HG03135 (cell line): ENCODE results near the gene SCP2.
"Not testable (repeated sequence)": the region's sequence is repeated elsewhere in the genome, so short reads cannot be mapped to it uniquely, and the experiment has no call there.

Experiments
- ATAC-seq: cut with Tn5 transposase; IDR thresholded peaks from one replicate; pipeline ENCODE4 v1.9.1; 2021; ENCODE audit warnings: mild to moderate bottlenecking, moderate library complexity; ENCODE audit not compliant: unreplicated experiment

SCP2 gene

GRCh38 chr1:52967666-52968065 lies 40.6 kb downstream of the SCP2 start:
- no peak for ATAC-seq

GRCh38 chr1:52969234-52969633 lies 42.2 kb downstream of the SCP2 start:
- ATAC-seq = not testable (repeated sequence)

GRCh38 chr1:52970149-52970548 lies 43.1 kb downstream of the SCP2 start:
- ATAC-seq = no peak

GRCh38 chr1:52973841-52974240 lies 46.8 kb downstream of the SCP2 start:
- ATAC-seq = no peak

GRCh38 chr1:52976183-52977035 lies 49.3 kb downstream of the SCP2 start:
- no peak for ATAC-seq

GRCh38 chr1:52978045-52978444 lies 51.0 kb downstream of the SCP2 start:
- ATAC-seq = no peak

- not testable (repeated sequence) for ATAC-seq
These were observed 65.7 kb downstream of the SCP2 start for GRCh38 chr1:52992733-52993132.

- ATAC-seq = no peak
These were observed 67.6 kb downstream of the SCP2 start for GRCh38 chr1:52994656-52995055.

GRCh38 chr1:52996653-52997052 lies 69.6 kb downstream of the SCP2 start:
- no peak for ATAC-seq

GRCh38 chr1:53001128-53001527 lies 74.1 kb downstream of the SCP2 start:
- ATAC-seq = no peak

- ATAC-seq = not testable (repeated sequence)
These were observed 79.5 kb downstream of the SCP2 start for GRCh38 chr1:53006612-53007011.

- not testable (repeated sequence) for ATAC-seq
These were observed 83.2 kb downstream of the SCP2 start for GRCh38 chr1:53010247-53010646.

GRCh38 chr1:53011175-53011574 lies 84.1 kb downstream of the SCP2 start:
- ATAC-seq = no peak

- peak; percentile 88 for ATAC-seq
These were observed 87.9 kb downstream of the SCP2 start for GRCh38 chr1:53014791-53015507.

GRCh38 chr1:53015508-53015860 lies 88.4 kb downstream of the SCP2 start:
- ATAC-seq = no peak

GRCh38 chr1:53016705-53017104 lies 89.6 kb downstream of the SCP2 start:
- no peak for ATAC-seq

- ATAC-seq = no peak
These were observed 93.5 kb downstream of the SCP2 start for GRCh38 chr1:53020588-53020987.

GRCh38 chr1:53022179-53022578 lies 95.1 kb downstream of the SCP2 start:
- ATAC-seq = no peak

GRCh38 chr1:53023546-53023945 lies 96.5 kb downstream of the SCP2 start:
- no peak for ATAC-seq

GRCh38 chr1:53024117-53024516 lies 97.0 kb downstream of the SCP2 start:
- no peak for ATAC-seq

- ATAC-seq = no peak
These were observed 98.1 kb downstream of the SCP2 start for GRCh38 chr1:53025034-53025768.

- no peak for ATAC-seq
These were observed 98.7 kb downstream of the SCP2 start for GRCh38 chr1:53025769-53026112.
